ENCODE measurements around the gene NUSAP1. TPM values are rescaled to one million over a fixed set of nuclear protein-coding genes. Genes with fewer than 3 reads are reported as not detected.
"Not testable (repeated sequence)": the region's sequence is repeated elsewhere in the genome, so short reads cannot be mapped to it uniquely, and the experiment has no call there.

Gene NUSAP1
- total RNA-seq, 1 donor: 10.9 TPM

DNA sequence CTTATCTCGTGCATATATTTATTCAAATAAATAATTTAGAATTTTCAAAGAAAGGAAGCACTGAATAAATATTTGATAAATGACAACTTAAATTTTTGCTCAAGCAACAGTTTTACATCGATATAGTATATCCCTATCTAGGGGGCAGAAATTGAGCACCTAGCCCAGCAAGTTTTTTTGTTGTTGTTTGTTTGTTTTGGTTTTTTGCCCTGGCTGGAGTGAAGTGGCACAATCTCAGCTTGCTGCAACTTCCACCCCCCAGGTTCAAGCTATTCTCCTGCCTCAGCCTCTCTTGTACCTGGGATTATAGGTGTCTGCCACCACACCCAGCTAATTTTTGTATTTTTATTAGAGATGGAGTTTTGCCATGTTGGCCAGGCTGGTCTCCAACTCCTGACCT is 42.7 kb upstream of the NUSAP1 start:
- peaks cover 31% of the 10 kb centered on the region for H3K79me2 ChIP-seq (ENCODE audit: insufficient read depth, low read length)
- TF ChIP-seq CTCF (IDR thresholded peaks at IDR 0.05; ENCODE audit: extremely low read depth, low read depth, low read length): no peak
- no peaks in the 10 kb centered on the region for H3K9me3 ChIP-seq (ENCODE audit: low read depth, low read length)
- no peaks in the 10 kb centered on the region for H3K27me3 ChIP-seq (ENCODE audit: insufficient read depth, low read length)
- no peak overlapping the region for H3K27ac ChIP-seq (ENCODE audit: low read depth, low read length)
- H3K4me1 ChIP-seq (ENCODE audit: insufficient read depth, low read length): peaks cover 12% of the 10 kb centered on the region
- no peak overlapping the region for H2AFZ ChIP-seq (ENCODE audit: low read length)
- H3K36me3 ChIP-seq (ENCODE audit: insufficient read depth, low read length): peaks cover 38% of the 10 kb centered on the region
- no peak overlapping the region for H3K4me2 ChIP-seq (ENCODE audit: insufficient read depth, low read length)
- H3K4me3 ChIP-seq (ENCODE audit: insufficient read depth, low read length): no peak overlapping the region
- peaks cover 4% of the 10 kb centered on the region for H4K20me1 ChIP-seq (ENCODE audit: insufficient read depth, low read length)
- DNase-seq (ENCODE audit: insufficient read length, low spot score, missing footprints): no peak

DNA sequence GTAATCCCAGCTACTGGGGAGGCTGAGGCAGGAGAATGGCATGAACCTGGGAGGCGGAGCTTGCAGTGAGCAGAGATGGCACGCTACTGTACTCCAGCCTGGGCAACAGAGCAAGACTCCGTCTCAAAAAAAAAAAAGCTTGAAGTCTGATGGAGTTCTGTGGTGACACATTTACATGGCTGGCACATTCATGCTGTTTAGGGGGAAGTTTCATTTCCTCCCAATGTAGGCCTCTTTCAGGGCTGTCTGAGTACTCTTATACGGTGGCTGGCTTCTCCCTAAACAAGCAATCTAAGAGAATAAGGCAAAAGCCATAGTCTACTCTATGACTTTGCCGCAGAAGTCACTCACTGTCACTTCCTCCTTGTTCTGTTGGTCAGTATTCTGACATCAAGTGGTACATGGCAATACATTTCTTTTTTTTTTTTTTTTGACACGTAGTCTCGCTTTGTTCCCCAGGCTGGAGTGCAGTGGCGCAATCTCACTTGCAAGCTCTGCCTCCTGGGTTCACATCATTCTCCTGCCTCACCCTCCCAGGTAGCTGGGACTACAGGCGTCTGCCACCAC is 41.5 kb upstream of the NUSAP1 start:
- TF ChIP-seq CTCF (IDR thresholded peaks at IDR 0.05; ENCODE audit: extremely low read depth, low read depth, low read length): no peak
- H3K27me3 ChIP-seq (ENCODE audit: insufficient read depth, low read length): no peaks in the 10 kb centered on the region
- peak; percentile 18 for DNase-seq (ENCODE audit: insufficient read length, low spot score, missing footprints)
- H3K27ac ChIP-seq (ENCODE audit: low read depth, low read length): no peak overlapping the region
- no peaks in the 10 kb centered on the region for H3K9me3 ChIP-seq (ENCODE audit: low read depth, low read length)
- peaks cover 6% of the 10 kb centered on the region for H4K20me1 ChIP-seq (ENCODE audit: insufficient read depth, low read length)
- no peak overlapping the region for H3K4me3 ChIP-seq (ENCODE audit: insufficient read depth, low read length)
- no peak overlapping the region for H2AFZ ChIP-seq (ENCODE audit: low read length)
- peaks cover 23% of the 10 kb centered on the region for H3K79me2 ChIP-seq (ENCODE audit: insufficient read depth, low read length)
- no peak overlapping the region for H3K4me2 ChIP-seq (ENCODE audit: insufficient read depth, low read length)
- peaks cover 7% of the 10 kb centered on the region for H3K4me1 ChIP-seq (ENCODE audit: insufficient read depth, low read length)
- H3K36me3 ChIP-seq (ENCODE audit: insufficient read depth, low read length): peaks cover 33% of the 10 kb centered on the region

DNA sequence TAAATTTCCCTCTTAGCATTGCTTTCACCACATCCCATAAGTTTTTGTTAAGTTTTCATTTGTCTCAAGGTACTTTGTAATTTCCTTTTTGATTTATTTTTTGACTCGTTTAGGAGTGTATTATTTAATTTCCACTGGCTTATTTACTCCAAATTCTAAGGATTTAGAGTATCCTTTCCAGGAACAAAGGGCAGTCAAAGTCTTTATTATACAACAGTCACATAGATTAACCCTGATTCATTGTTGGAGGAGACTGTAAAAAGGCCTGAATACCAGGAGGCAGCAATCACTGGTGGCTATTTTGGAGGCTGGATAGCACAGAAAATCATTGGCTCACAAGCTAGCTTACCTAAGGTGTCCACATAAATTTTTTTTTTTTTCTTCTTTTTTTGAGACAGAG is 40.2 kb upstream of the NUSAP1 start:
- no peak for DNase-seq (ENCODE audit: insufficient read length, low spot score, missing footprints)
- H3K27ac ChIP-seq (ENCODE audit: low read depth, low read length): no peak overlapping the region

DNA sequence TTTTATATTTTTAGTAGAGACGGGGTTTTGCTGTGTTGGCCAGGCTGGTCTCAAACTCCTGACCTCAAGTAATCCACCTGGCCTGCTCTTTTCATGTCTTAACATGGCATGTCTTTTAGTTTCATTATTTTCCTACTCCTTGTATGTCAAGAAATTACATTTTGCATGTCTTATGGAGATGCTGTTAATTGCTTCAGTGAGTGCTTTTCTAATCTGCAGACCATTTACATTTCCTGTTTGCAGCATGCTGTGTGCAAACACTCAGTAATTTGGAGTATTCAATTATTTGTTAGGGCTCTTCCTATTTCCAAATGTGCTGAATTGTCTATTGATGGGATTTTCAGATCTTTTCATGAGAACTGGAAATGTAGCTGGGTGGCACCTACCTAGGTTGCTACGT is 31.5 kb upstream of the NUSAP1 start:
- not testable (repeated sequence) for H3K9me3 ChIP-seq (ENCODE audit: low read depth, low read length); H3K79me2 ChIP-seq (ENCODE audit: insufficient read depth, low read length); DNase-seq (ENCODE audit: insufficient read length, low spot score, missing footprints); H3K4me1 ChIP-seq (ENCODE audit: insufficient read depth, low read length); H2AFZ ChIP-seq (ENCODE audit: low read length); H3K27ac ChIP-seq (ENCODE audit: low read depth, low read length); H4K20me1 ChIP-seq (ENCODE audit: insufficient read depth, low read length); H3K27me3 ChIP-seq (ENCODE audit: insufficient read depth, low read length); H3K4me2 ChIP-seq (ENCODE audit: insufficient read depth, low read length); H3K4me3 ChIP-seq (ENCODE audit: insufficient read depth, low read length)
- H3K36me3 ChIP-seq (ENCODE audit: insufficient read depth, low read length): peaks cover 14% of the 10 kb centered on the region

More for the DNA sequence above, 40.2 kb upstream of the NUSAP1 start:
- TF ChIP-seq CTCF (IDR thresholded peaks at IDR 0.05; ENCODE audit: extremely low read depth, low read depth, low read length): no peak
- Histone ChIP-seq H3K79me2 (ENCODE audit: insufficient read depth, low read length) (peaks cover 19% of the 10 kb centered on the region), H3K36me3 (ENCODE audit: insufficient read depth, low read length) (peaks cover 25% of the 10 kb centered on the region), H3K27me3 (ENCODE audit: insufficient read depth, low read length) (no peaks in the 10 kb centered on the region), H4K20me1 (ENCODE audit: insufficient read depth, low read length) (peaks cover 6% of the 10 kb centered on the region), H3K4me1 (ENCODE audit: insufficient read depth, low read length) (no peaks in the 10 kb centered on the region), H3K9me3 (ENCODE audit: low read depth, low read length) (no peaks in the 10 kb centered on the region), H3K4me3 (ENCODE audit: insufficient read depth, low read length) (no peak overlapping the region), H2AFZ (ENCODE audit: low read length) (no peak overlapping the region), H3K4me2 (ENCODE audit: insufficient read depth, low read length) (no peak overlapping the region)

Data from osteoblast (primary cell).